ENCODE measurements around the gene ARMC9. TPM values are rescaled to one million over a fixed set of nuclear protein-coding genes. Genes with fewer than 3 reads are reported as not detected.

The ARMC9 gene
- total and polyA plus RNA-seq, 2 donors from 2014 or later: 7.3 to 18.2 TPM

GRCh38 chr2:231334981-231335380 lies 136.6 kb downstream of the ARMC9 start:
- DNase-seq (peak in 1 of 5 donors; percentile 4), FAIRE-seq (no peak)
- H3K4me3 ChIP-seq (ENCODE audit: low read length in 3 of 3): no peak overlapping the region
- H3K9me3 ChIP-seq (ENCODE audit: control insufficient read depth in 2 of 3, insufficient read depth in 1 of 3, low read length in 3 of 3): no peaks in the 10 kb centered on the region
- TF ChIP-seq CTCF (IDR thresholded peaks at IDR 0.05; ENCODE audit: borderline replicate concordance, extremely low read depth, insufficient read depth): no peak
- no peak overlapping the region for H3K9ac ChIP-seq (ENCODE audit: low read length in 3 of 3)
- intact Hi-C loops (cut with DNase I): no loop called here
- no peaks in the 10 kb centered on the region for H3K27me3 ChIP-seq (ENCODE audit: control insufficient read depth, insufficient read depth, low read length)
- H3K27ac ChIP-seq (ENCODE audit: low read depth in 2 of 2, low read length in 2 of 2): no peak overlapping the region
- no peaks in the 10 kb centered on the region for H3K4me1 ChIP-seq (ENCODE audit: control insufficient read depth in 2 of 3, insufficient read depth in 2 of 3, low read depth in 1 of 3, low read length in 3 of 3)
- H3K36me3 ChIP-seq (ENCODE audit: control insufficient read depth in 2 of 3, insufficient read depth in 3 of 3, low read length in 3 of 3): peaks cover 0 to 5% (median 0%) of the 10 kb centered on the region in 3 donors

GRCh38 chr2:231335591-231335990 lies 137.2 kb downstream of the ARMC9 start:
- Histone ChIP-seq H3K4me3 (ENCODE audit: low read length in 3 of 3) (no peak overlapping the region), H3K27ac (ENCODE audit: low read depth in 2 of 2, low read length in 2 of 2) (no peak overlapping the region), H3K9me3 (ENCODE audit: control insufficient read depth in 2 of 3, insufficient read depth in 1 of 3, low read length in 3 of 3) (no peaks in the 10 kb centered on the region), H3K27me3 (ENCODE audit: control insufficient read depth, insufficient read depth, low read length) (no peaks in the 10 kb centered on the region), H3K36me3 (ENCODE audit: control insufficient read depth in 2 of 3, insufficient read depth in 3 of 3, low read length in 3 of 3) (peaks cover 0 to 5% (median 0%) of the 10 kb centered on the region in 3 donors), H3K9ac (ENCODE audit: low read length in 3 of 3) (no peak overlapping the region), H3K4me1 (ENCODE audit: control insufficient read depth in 2 of 3, insufficient read depth in 2 of 3, low read depth in 1 of 3, low read length in 3 of 3) (no peaks in the 10 kb centered on the region)
- DNase-seq (peak in 1 of 5 donors; percentile 37), FAIRE-seq (no peak)
- intact Hi-C loops (cut with DNase I): no loop called here
- no peak for TF ChIP-seq CTCF (IDR thresholded peaks at IDR 0.05; ENCODE audit: borderline replicate concordance, extremely low read depth, insufficient read depth)

- no peaks in the 10 kb centered on the region for H3K4me1 ChIP-seq (ENCODE audit: control insufficient read depth in 2 of 3, insufficient read depth in 2 of 3, low read depth in 1 of 3, low read length in 3 of 3)
- intact Hi-C loops (cut with DNase I): no loop called here
- H3K4me3 ChIP-seq (ENCODE audit: low read length in 3 of 3): no peak overlapping the region
- no peak for FAIRE-seq
- H3K27ac ChIP-seq (ENCODE audit: low read depth in 2 of 2, low read length in 2 of 2): no peak overlapping the region
- peak in 2 of 5 donors; percentile 24 to 58 for DNase-seq
- H3K9me3 ChIP-seq (ENCODE audit: control insufficient read depth in 2 of 3, insufficient read depth in 1 of 3, low read length in 3 of 3): no peaks in the 10 kb centered on the region
- H3K36me3 ChIP-seq (ENCODE audit: control insufficient read depth in 2 of 3, insufficient read depth in 3 of 3, low read length in 3 of 3): peaks cover 0 to 5% (median 0%) of the 10 kb centered on the region in 3 donors
- no peak overlapping the region for H3K9ac ChIP-seq (ENCODE audit: low read length in 3 of 3)
- no peak for TF ChIP-seq CTCF (IDR thresholded peaks at IDR 0.05; ENCODE audit: borderline replicate concordance, extremely low read depth, insufficient read depth)
- H3K27me3 ChIP-seq (ENCODE audit: control insufficient read depth, insufficient read depth, low read length): no peaks in the 10 kb centered on the region
Observed at GRCh38 chr2:231336236-231336635, 137.8 kb downstream of the ARMC9 start.

- H3K27ac ChIP-seq (ENCODE audit: low read depth in 2 of 2, low read length in 2 of 2): no peak overlapping the region
- H3K9ac ChIP-seq (ENCODE audit: low read length in 3 of 3): no peak overlapping the region
- H3K27me3 ChIP-seq (ENCODE audit: control insufficient read depth, insufficient read depth, low read length): no peaks in the 10 kb centered on the region
- DNase-seq (peak in 2 of 5 donors; percentile 20 to 48), FAIRE-seq (no peak)
- no peaks in the 10 kb centered on the region for H3K4me1 ChIP-seq (ENCODE audit: control insufficient read depth in 2 of 3, insufficient read depth in 2 of 3, low read depth in 1 of 3, low read length in 3 of 3)
- TF ChIP-seq CTCF (IDR thresholded peaks at IDR 0.05; ENCODE audit: borderline replicate concordance, extremely low read depth, insufficient read depth): no peak
- H3K4me3 ChIP-seq (ENCODE audit: low read length in 3 of 3): no peak overlapping the region
- intact Hi-C loops (cut with DNase I): no loop called here
- no peaks in the 10 kb centered on the region for H3K9me3 ChIP-seq (ENCODE audit: control insufficient read depth in 2 of 3, insufficient read depth in 1 of 3, low read length in 3 of 3)
- peaks cover 0 to 5% (median 0%) of the 10 kb centered on the region in 3 donors for H3K36me3 ChIP-seq (ENCODE audit: control insufficient read depth in 2 of 3, insufficient read depth in 3 of 3, low read length in 3 of 3)
Observed at GRCh38 chr2:231336700-231337099, 138.3 kb downstream of the ARMC9 start.
